Caco-2 (cell line): Measurements from ENCODE around the gene GPR26. TPM values are rescaled to one million over a fixed set of nuclear protein-coding genes. Genes with fewer than 3 reads are reported as not detected.
A peak's percentile ranks its signal among the peaks of the same experiment; 100 is the strongest.

Experiments
- BruUV-seq: library from RNA; stranded (reverse); fragments of 400-500 nt; replicated peaks from 2 replicates; lab custom pipeline; 2021; lab: Mats Ljungman, UMichigan
- CTCF ChIA-PET: fragments of 300-600 bp; sonication (Branson Sonifier 250); formaldehyde crosslinking; loops from one replicate; lab custom pipeline; 2022; ENCODE audit warnings: antibody characterized with exemption; lab: Charles Lee
- POLR2A ChIA-PET: fragments of 300-600 bp; sonication (Branson Sonifier 250); formaldehyde crosslinking; loops from one replicate; lab custom pipeline; 2022; ENCODE audit warnings: antibody characterized with exemption; lab: Charles Lee
- DNase-seq, 2 experiments: peaks; one replicate each; pipeline versions ENCODE4 v3.0.0 to v3.0.0-alpha.2; 2020 to 2022
- H3K27me3 ChIP-seq: replicated peaks from 2 replicates; pipeline ENCODE4 v1.6.0; 2011; ENCODE audit warnings: low read length; ENCODE audit not compliant: control insufficient read depth, insufficient read depth
- H3K36me3 ChIP-seq: 2 replicates; pipeline ENCODE4 v1.5.1; 2011; ENCODE audit warnings: low read length; ENCODE audit not compliant: control insufficient read depth, insufficient read depth
- H3K4me1 ChIP-seq: fragments of 250-450 bp; sonication (Bioruptor Pico); 2 replicates; pipeline ENCODE4 v1.5.1; 2020; ENCODE audit warnings: mild to moderate bottlenecking
- H3K4me3 ChIP-seq: 2 replicates; pipeline ENCODE4 v1.5.1; 2011; ENCODE audit warnings: low read depth, mild to moderate bottlenecking, control low read depth, low read length
- H3K9me3 ChIP-seq: fragments of 250-450 bp; sonication (Bioruptor Pico); 2 replicates; pipeline ENCODE4 v1.5.1; 2020; ENCODE audit warnings: mild to moderate bottlenecking, moderate library complexity
- H3K27ac Mint-ChIP-seq: one replicate; pipeline ENCODE4 v1.8.0; 2022; ENCODE audit warnings: mixed read lengths; ENCODE audit not compliant: unreplicated experiment
- H3K27me3 Mint-ChIP-seq: one replicate; pipeline ENCODE4 v1.8.0; 2022; ENCODE audit warnings: mixed read lengths; ENCODE audit not compliant: insufficient read depth, unreplicated experiment
- H3K36me3 Mint-ChIP-seq: one replicate; pipeline ENCODE4 v1.8.0; 2022; ENCODE audit warnings: mild to moderate bottlenecking, mixed read lengths; ENCODE audit not compliant: insufficient read depth, unreplicated experiment
- H3K4me1 Mint-ChIP-seq: one replicate; pipeline ENCODE4 v1.8.0; 2022; ENCODE audit warnings: low read depth, mixed read lengths; ENCODE audit not compliant: unreplicated experiment
- H3K4me3 Mint-ChIP-seq: one replicate; pipeline ENCODE4 v1.8.0; 2022; ENCODE audit warnings: mild to moderate bottlenecking, moderate library complexity, mixed read lengths; ENCODE audit not compliant: unreplicated experiment
- H3K9me3 Mint-ChIP-seq: one replicate; pipeline ENCODE4 v1.8.0; 2022; ENCODE audit warnings: mixed read lengths; ENCODE audit not compliant: unreplicated experiment
- intact Hi-C: fragments of 100-400 bp; cut with micrococcal nuclease; formaldehyde crosslinking; loops from one replicate; pipeline ENCODE4 v1.10.0; 2022; ENCODE audit not compliant: unreplicated experiment
- total RNA-seq: library from RNA; stranded (reverse); gene quantifications from 2 replicates; pipeline ENCODE4 v1.2.3, GENCODE V29; 2022
- TF ChIP-seq, protein P1 (sequence below), 2 experiments: fragments of 200-600 bp in 1 of 2; IDR thresholded peaks; 1 replicate in 1 of 2; 2 replicates in 1 of 2; pipeline versions ENCODE4 v1.5.1 to v1.8.0; 2011 to 2022; ENCODE audit warnings: antibody characterized with exemption in 1 of 2, control low read depth in 1 of 2, inconsistent platforms in 1 of 2, low read depth in 1 of 2, low read length in 1 of 2, mild to moderate bottlenecking in 1 of 2, moderate library complexity in 1 of 2; ENCODE audit not compliant: insufficient read depth in 1 of 2, severe bottlenecking in 1 of 2, unreplicated experiment in 1 of 2

The GPR26 gene
- total RNA-seq, 1 experiment from 2014 or later: not detected

DNA sequence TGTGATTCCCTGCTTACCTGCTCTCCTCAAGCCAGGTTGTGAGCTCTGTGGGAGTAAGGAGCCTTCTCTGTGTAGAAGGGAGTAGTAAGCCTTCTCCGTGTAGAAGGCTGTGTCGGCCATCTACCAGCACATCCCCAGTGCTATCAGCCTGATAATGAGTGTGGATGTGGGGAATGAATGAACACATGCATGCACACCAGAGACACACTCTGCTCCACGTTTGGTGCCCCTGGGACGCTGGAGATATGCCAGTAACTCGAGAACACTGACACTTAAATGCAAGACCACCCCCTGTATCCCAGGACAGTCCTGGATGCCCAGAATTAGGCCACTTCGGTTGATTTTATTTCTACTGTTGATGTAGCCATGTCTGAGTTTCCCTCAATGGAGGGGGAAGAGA is 21.1 kb upstream of the GPR26 start:
- Histone ChIP-seq H3K4me1 (no peaks in the 10 kb centered on the region), H3K36me3 (no peaks in the 10 kb centered on the region), H3K27me3 (no peaks in the 10 kb centered on the region), H3K4me3 (no peak overlapping the region), H3K9me3 (no peaks in the 10 kb centered on the region)
- H3K27ac Mint-ChIP-seq: no peak overlapping the region
- ChIA-PET POLR2A (no interaction called here), CTCF (no interaction called here)
- no TSS peak for BruUV-seq
- intact Hi-C loops: no loop called here
- no peaks in the 10 kb centered on the region for H3K36me3 Mint-ChIP-seq
- H3K4me1 Mint-ChIP-seq: no peaks in the 10 kb centered on the region
- peak in 1 of 2 experiments; percentile 5 for DNase-seq
- peaks cover 12% of the 10 kb centered on the region for H3K27me3 Mint-ChIP-seq
- no peaks in the 10 kb centered on the region for H3K9me3 Mint-ChIP-seq
- TF ChIP-seq, protein P1, sequence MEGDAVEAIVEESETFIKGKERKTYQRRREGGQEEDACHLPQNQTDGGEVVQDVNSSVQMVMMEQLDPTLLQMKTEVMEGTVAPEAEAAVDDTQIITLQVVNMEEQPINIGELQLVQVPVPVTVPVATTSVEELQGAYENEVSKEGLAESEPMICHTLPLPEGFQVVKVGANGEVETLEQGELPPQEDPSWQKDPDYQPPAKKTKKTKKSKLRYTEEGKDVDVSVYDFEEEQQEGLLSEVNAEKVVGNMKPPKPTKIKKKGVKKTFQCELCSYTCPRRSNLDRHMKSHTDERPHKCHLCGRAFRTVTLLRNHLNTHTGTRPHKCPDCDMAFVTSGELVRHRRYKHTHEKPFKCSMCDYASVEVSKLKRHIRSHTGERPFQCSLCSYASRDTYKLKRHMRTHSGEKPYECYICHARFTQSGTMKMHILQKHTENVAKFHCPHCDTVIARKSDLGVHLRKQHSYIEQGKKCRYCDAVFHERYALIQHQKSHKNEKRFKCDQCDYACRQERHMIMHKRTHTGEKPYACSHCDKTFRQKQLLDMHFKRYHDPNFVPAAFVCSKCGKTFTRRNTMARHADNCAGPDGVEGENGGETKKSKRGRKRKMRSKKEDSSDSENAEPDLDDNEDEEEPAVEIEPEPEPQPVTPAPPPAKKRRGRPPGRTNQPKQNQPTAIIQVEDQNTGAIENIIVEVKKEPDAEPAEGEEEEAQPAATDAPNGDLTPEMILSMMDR (IDR thresholded peaks at IDR 0.05; ENCODE audit: insufficient read depth in 1 of 2, low read depth in 1 of 2, low read length in 1 of 2, severe bottlenecking in 1 of 2, unreplicated experiment in 1 of 2): no peak
- no peak overlapping the region for H3K4me3 Mint-ChIP-seq

DNA sequence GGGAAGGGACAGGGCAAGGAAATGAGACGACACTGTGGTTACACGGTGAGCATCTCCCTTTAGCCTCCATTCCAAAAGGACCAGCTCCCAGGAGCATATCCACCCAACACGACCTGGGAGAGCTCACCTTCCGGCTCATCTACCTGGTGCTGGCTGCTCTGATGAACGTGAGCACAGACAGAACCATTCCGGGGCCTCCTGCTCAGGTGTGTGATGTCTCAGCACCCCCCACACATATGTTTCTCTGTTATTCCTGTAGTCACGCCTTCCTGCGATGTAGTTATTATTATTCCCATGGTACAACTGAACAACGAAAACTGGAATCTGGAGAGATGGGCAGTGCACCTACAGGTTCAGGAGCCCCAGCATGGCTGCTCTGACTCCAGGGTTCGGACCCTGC is 20.5 kb upstream of the GPR26 start:
- no peaks in the 10 kb centered on the region for H3K9me3 ChIP-seq
- H3K9me3 Mint-ChIP-seq: no peaks in the 10 kb centered on the region
- H3K4me3 Mint-ChIP-seq: no peak overlapping the region
- BruUV-seq: no TSS peak
- H3K4me1 Mint-ChIP-seq: no peaks in the 10 kb centered on the region
- H3K27me3 Mint-ChIP-seq: peaks cover 12% of the 10 kb centered on the region
- H3K4me1 ChIP-seq: no peaks in the 10 kb centered on the region
- CTCF ChIA-PET: no interaction called here
- POLR2A ChIA-PET: no interaction called here
- TF ChIP-seq, protein P1 (IDR thresholded peaks at IDR 0.05; ENCODE audit: insufficient read depth in 1 of 2, low read depth in 1 of 2, low read length in 1 of 2, severe bottlenecking in 1 of 2, unreplicated experiment in 1 of 2): no peak
- peak in 1 of 2 experiments; percentile 12 for DNase-seq
- no peaks in the 10 kb centered on the region for H3K27me3 ChIP-seq
- H3K36me3 Mint-ChIP-seq: no peaks in the 10 kb centered on the region
- no peak overlapping the region for H3K27ac Mint-ChIP-seq
- H3K36me3 ChIP-seq: no peaks in the 10 kb centered on the region
- intact Hi-C loops: no loop called here
- no peak overlapping the region for H3K4me3 ChIP-seq

DNA sequence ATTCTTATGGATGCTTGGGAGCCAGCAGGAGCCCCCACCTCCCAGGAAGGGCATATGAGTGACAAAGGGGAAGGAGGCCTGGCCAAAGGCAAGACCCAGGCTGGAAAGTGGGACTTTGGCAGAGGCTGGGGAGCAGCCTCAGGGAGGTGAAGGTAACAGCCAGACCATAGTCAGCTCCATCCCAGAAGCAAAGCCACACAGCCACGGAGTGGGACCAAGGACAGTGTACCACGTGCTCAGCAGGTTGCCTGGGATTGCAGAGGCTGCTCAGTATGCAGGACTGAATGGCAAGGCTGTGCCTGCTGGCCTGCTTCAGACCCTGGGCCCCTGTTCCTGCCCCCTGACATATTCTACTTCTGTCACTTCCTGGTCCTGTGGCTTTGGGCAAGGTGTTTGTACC is 17.6 kb upstream of the GPR26 start:
- no peaks in the 10 kb centered on the region for H3K4me1 Mint-ChIP-seq
- intact Hi-C loops: no loop called here
- no peaks in the 10 kb centered on the region for H3K36me3 Mint-ChIP-seq
- DNase-seq: peak in 1 of 2 experiments; percentile 18
- peaks cover 6% of the 10 kb centered on the region for H3K9me3 Mint-ChIP-seq
- TF ChIP-seq, protein P1 (IDR thresholded peaks at IDR 0.05; ENCODE audit: insufficient read depth in 1 of 2, low read depth in 1 of 2, low read length in 1 of 2, severe bottlenecking in 1 of 2, unreplicated experiment in 1 of 2): no peak
- no peak overlapping the region for H3K4me3 ChIP-seq
- H3K9me3 ChIP-seq: no peaks in the 10 kb centered on the region
- peaks cover 12% of the 10 kb centered on the region for H3K27me3 Mint-ChIP-seq
- no peaks in the 10 kb centered on the region for H3K4me1 ChIP-seq
- ChIA-PET CTCF (no interaction called here), POLR2A (no interaction called here)
- no peaks in the 10 kb centered on the region for H3K27me3 ChIP-seq
- H3K4me3 Mint-ChIP-seq: no peak overlapping the region
- BruUV-seq: no TSS peak
- no peak overlapping the region for H3K27ac Mint-ChIP-seq
- H3K36me3 ChIP-seq: no peaks in the 10 kb centered on the region
